Omental fat pad (tissue), 4 donors: ENCODE measurements around the gene IGF2R. TPM values are rescaled to one million over a fixed set of nuclear protein-coding genes. Genes with fewer than 3 reads are reported as not detected.

Experiments used
- ATAC-seq: fragments of 150-250 bp; one replicate; pipeline ENCODE4 v1.9.1; 2016; ENCODE audit warnings: mild to moderate bottlenecking, moderate library complexity; ENCODE audit not compliant: low FRiP score
- DNase-seq: peaks from one replicate; pipeline ENCODE4 v3.0.0-alpha.2; 2019; ENCODE audit warnings: low spot score
- total RNA-seq, 4 donors: library from RNA; depleted of rRNA; stranded (reverse); fragments of >200 nt; gene quantifications; one replicate each; pipeline ENCODE4 v1.1.0, GENCODE V29; 2016
- TF ChIP-seq, protein P1 (sequence below), 3 donors: fragments of 450-650 bp; IDR thresholded peaks; one replicate each; pipeline ENCODE4 v1.5.1; 2016 to 2017; ENCODE audit warnings: antibody characterized with exemption in 3 of 3, mild to moderate bottlenecking in 3 of 3, moderate library complexity in 2 of 3

IGF2R gene
- total RNA-seq, 4 donors from 2014 or later = 69.9 to 131 (median 110) TPM

DNA sequence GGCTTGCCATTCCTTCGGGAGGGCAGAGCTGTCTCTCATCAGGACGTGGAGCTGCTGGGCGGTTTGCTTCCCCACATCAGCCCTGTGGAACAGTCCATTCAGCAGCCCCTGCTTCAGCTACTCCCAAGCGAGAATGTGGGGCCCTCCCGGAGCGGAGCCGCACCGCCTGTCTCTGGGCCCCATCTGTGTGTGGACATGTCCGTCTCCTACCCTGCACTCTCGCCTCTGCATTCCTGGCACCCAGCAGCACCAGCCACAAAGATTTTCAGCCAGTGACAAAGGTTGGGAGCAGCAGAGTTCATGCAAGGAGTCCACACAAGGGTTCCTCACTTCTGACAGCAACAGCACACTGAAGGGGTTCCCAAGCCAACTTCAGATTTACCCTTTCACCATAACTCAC lies 123.7 kb downstream of the IGF2R start:
- DNase-seq (no peak), ATAC-seq (no peak)
- TF ChIP-seq, protein P1, sequence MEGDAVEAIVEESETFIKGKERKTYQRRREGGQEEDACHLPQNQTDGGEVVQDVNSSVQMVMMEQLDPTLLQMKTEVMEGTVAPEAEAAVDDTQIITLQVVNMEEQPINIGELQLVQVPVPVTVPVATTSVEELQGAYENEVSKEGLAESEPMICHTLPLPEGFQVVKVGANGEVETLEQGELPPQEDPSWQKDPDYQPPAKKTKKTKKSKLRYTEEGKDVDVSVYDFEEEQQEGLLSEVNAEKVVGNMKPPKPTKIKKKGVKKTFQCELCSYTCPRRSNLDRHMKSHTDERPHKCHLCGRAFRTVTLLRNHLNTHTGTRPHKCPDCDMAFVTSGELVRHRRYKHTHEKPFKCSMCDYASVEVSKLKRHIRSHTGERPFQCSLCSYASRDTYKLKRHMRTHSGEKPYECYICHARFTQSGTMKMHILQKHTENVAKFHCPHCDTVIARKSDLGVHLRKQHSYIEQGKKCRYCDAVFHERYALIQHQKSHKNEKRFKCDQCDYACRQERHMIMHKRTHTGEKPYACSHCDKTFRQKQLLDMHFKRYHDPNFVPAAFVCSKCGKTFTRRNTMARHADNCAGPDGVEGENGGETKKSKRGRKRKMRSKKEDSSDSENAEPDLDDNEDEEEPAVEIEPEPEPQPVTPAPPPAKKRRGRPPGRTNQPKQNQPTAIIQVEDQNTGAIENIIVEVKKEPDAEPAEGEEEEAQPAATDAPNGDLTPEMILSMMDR (IDR thresholded peaks at IDR 0.05) = no peak

GRCh38 chr6:160093061-160093460 lies 124.2 kb downstream of the IGF2R start:
- DNase-seq (no peak), ATAC-seq (no peak)
- TF ChIP-seq, protein P1 (IDR thresholded peaks at IDR 0.05) = no peak

DNA sequence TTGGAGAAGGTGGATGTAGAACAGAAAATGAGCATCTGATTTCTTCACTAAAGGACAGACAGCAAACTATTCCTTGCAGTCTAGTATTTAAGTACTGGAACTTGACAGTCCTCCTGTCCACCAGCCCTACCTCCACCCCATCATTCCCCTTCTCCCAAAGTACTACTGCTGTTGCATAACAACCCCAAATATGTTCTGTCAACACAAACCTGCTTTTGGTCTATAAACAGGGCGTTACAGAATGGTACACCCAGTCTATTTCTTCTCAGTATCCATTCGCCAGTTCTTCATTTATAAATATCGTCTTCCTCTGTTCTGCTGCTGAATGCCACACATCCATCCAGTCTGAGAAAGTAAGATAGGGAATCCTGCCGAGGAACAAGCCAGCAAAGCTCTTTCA lies 125.1 kb downstream of the IGF2R start:
- ATAC-seq (no peak), DNase-seq (no peak)
- TF ChIP-seq, protein P1 (IDR thresholded peaks at IDR 0.05) = no peak

DNA sequence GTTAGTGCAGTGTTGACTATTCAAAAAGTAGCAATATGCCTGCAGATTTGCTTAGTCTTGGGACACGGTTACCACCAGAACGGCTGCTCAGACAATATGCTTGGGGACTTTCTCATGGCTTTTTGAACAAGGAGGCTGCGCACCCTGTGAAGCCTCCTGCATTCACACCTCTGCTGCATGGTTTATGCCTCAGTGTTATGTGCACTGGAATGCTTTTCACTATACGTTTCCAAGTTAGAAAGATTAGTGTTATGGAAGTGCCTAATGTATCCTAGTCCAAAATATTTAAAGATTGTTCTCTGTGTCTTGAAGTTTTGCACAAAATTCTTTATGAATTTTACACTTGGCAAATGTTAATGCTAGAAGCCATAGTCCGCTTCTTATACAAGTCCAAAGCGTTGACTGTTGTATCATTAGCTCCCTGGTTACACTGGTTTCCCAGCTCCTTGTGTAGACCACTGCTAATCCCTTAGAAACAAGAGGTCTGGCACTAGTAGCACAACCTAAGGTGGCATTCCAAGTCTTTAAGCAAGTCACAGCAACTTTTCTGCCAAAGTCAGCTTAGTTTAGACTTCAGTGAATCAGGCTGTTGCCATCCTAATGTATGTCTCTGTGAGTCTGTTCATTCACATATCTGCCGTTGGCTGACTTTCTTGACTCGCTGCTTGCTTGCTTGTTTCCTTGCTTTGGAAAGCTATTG lies 126.4 kb downstream of the IGF2R start:
- no peak for DNase-seq
- TF ChIP-seq, protein P1 (IDR thresholded peaks at IDR 0.05) = no peak
- no peak for ATAC-seq

DNA sequence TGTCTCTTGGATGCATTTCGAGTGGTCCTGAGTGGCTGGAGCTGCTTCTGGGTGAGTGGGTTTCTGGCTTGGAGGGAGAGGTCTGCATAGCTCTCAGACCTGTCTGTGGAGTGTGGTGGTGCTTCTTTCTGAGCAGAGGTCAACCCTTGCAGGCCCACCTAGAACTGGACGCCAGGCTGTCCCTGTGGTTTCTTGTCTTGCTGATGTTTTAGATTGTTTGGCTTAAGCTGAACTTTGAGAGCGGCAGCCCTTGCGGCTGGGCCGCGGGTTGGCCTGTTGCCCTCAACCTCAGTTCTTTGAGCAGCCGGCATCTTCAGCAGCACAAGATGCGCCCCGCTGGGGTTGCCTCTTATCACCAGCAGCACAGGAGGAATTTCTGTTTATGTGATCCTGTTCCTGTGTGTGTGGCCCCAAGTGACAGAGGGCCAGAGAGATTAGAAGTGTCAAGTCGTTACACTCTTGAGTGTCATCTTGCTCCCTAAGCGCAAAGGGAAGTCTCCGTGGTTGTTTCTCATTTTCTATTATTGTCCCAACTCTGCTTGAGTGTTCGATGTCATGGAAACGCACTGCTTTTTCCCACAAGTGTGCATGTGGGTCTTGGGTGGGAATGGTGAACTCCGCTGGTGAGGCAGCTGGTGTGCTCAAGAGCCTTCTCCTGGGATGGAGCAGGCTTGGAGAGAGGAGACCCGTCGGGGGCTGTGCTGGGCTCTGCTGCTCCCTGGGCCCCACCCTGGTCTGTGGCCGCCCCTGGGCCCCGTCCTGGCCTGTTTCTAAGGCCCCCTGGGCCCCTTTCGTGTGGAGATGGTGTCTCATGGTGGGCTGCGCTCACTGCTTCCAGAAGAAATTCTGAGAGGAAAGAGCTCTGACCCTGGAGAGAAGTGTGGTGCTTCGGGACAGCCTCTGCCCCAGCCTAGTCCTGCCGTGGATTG lies 132.7 kb downstream of the IGF2R start:
- TF ChIP-seq, protein P1 (IDR thresholded peaks at IDR 0.05) = no peak
- ATAC-seq (no peak), DNase-seq (no peak)

DNA sequence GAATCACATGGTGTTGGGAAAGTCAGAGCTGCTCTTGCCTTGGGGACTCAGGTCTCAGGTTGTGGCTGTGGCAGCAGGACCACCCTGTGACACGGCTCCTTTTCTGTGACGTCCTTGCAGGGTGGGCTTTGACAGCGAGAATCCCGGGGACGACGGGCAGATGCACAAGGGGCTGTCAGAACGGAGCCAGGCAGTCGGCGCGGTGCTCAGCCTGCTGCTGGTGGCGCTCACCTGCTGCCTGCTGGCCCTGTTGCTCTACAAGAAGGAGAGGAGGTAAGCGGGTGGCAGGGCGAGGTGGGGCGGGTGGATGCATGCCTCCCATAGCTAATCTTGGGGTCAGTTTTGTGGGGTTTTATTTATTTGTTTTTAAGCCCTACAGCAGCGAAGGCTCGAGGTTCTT lies 133.5 kb downstream of the IGF2R start:
- DNase-seq (no peak), ATAC-seq (no peak)
- TF ChIP-seq, protein P1 (IDR thresholded peaks at IDR 0.05) = no peak
